ENCODE measurements around the gene HAT1. TPM values are rescaled to one million over a fixed set of nuclear protein-coding genes. Genes with fewer than 3 reads are reported as not detected.

HAT1 gene
- total RNA-seq, 2 donors from 2014 or later = 58.1 to 74.6 TPM

GRCh38 chr2:171999604-172000469 is 77.6 kb downstream of the HAT1 start, which contains the start of gene METAP1D:
Gene METAP1D (plus strand): TSS chr2:171999953. CDS start chr2:171999970, 17 bp downstream.
- peak within 1 kb of the TSS; percentile 86 for H3K9ac ChIP-seq (ENCODE audit: extremely low read depth, low read length, poor library complexity, severe bottlenecking)
- peaks cover 25% of the 10 kb centered on the region for H3K27me3 ChIP-seq (ENCODE audit: control insufficient read depth, insufficient read depth, low read length, poor library complexity, severe bottlenecking)
- H3K4me1 ChIP-seq (ENCODE audit: control insufficient read depth, insufficient read depth, low read length) = no peaks in the 10 kb centered on the region
- H3K27ac Mint-ChIP-seq = peak within 1 kb of the TSS; percentile 96
- no peaks in the 10 kb centered on the region for H3K36me3 ChIP-seq (ENCODE audit: control insufficient read depth, insufficient read depth, low read length)
- H3K9me3 Mint-ChIP-seq = no peaks in the 10 kb centered on the region
- peaks cover 27% of the 10 kb centered on the region for H3K27me3 Mint-ChIP-seq (ENCODE audit: insufficient read depth)
- no peak within 1 kb of the TSS for H3K27ac ChIP-seq (ENCODE audit: low read depth, low read length)
- peaks cover 6% of the 10 kb centered on the region for H3K4me1 Mint-ChIP-seq
- H3K9me3 ChIP-seq (ENCODE audit: control insufficient read depth, low read length) = no peaks in the 10 kb centered on the region
- peak; percentile 98 for DNase-seq
- 1 to 2% methylated on average over 31 to 73 of the region's 73 CpGs for WGBS, 2 experiments (ENCODE audit: insufficient coverage in 1 of 2, insufficient read length in 1 of 2)
- peak within 1 kb of the TSS; percentile 80 for H3K4me3 Mint-ChIP-seq
- TF ChIP-seq CTCF (conservative IDR thresholded peaks at IDR 0.05) = no peak
- no peaks in the 10 kb centered on the region for H3K36me3 Mint-ChIP-seq (ENCODE audit: low read depth)
- peak within 1 kb of the TSS; percentile 95 for H3K4me3 ChIP-seq (ENCODE audit: low read length)

- Mint-ChIP-seq H3K9me3 (no peaks in the 10 kb centered on the region), H3K4me3 (peak overlapping the region; percentile 80), H3K4me1 (peaks cover 6% of the 10 kb centered on the region), H3K27ac (no peak overlapping the region), H3K27me3 (ENCODE audit: insufficient read depth) (peaks cover 27% of the 10 kb centered on the region), H3K36me3 (ENCODE audit: low read depth) (no peaks in the 10 kb centered on the region)
- H3K27me3 ChIP-seq (ENCODE audit: control insufficient read depth, insufficient read depth, low read length, poor library complexity, severe bottlenecking) = peaks cover 25% of the 10 kb centered on the region
- H3K9ac ChIP-seq (ENCODE audit: extremely low read depth, low read length, poor library complexity, severe bottlenecking) = no peak overlapping the region
- 94 to 95% methylated on average over 10 to 13 of the region's 13 CpGs for WGBS, 2 experiments (ENCODE audit: insufficient coverage in 1 of 2, insufficient read length in 1 of 2)
- H3K4me3 ChIP-seq (ENCODE audit: low read length) = peak overlapping the region; percentile 95
- no peak overlapping the region for H3K27ac ChIP-seq (ENCODE audit: low read depth, low read length)
- no peaks in the 10 kb centered on the region for H3K9me3 ChIP-seq (ENCODE audit: control insufficient read depth, low read length)
- no peaks in the 10 kb centered on the region for H3K36me3 ChIP-seq (ENCODE audit: control insufficient read depth, insufficient read depth, low read length)
- TF ChIP-seq CTCF (conservative IDR thresholded peaks at IDR 0.05) = no peak
- H3K4me1 ChIP-seq (ENCODE audit: control insufficient read depth, insufficient read depth, low read length) = no peaks in the 10 kb centered on the region
- no peak for DNase-seq
Measured at GRCh38 chr2:172000696-172001361, 78.6 kb downstream of the HAT1 start.

- Mint-ChIP-seq H3K27ac (no peak overlapping the region), H3K27me3 (ENCODE audit: insufficient read depth) (no peaks in the 10 kb centered on the region), H3K36me3 (ENCODE audit: low read depth) (peaks cover 3% of the 10 kb centered on the region), H3K9me3 (no peaks in the 10 kb centered on the region), H3K4me1 (no peaks in the 10 kb centered on the region), H3K4me3 (no peak overlapping the region)
- no peaks in the 10 kb centered on the region for H3K27me3 ChIP-seq (ENCODE audit: control insufficient read depth, insufficient read depth, low read length, poor library complexity, severe bottlenecking)
- DNase-seq = no peak
- H3K9ac ChIP-seq (ENCODE audit: extremely low read depth, low read length, poor library complexity, severe bottlenecking) = no peak overlapping the region
- no peaks in the 10 kb centered on the region for H3K9me3 ChIP-seq (ENCODE audit: control insufficient read depth, low read length)
- no peak overlapping the region for H3K4me3 ChIP-seq (ENCODE audit: low read length)
- WGBS, 2 experiments (ENCODE audit: insufficient coverage in 1 of 2, insufficient read length in 1 of 2) = 88 to 100% methylated on average over 1 of the region's 1 CpG
- H3K4me1 ChIP-seq (ENCODE audit: control insufficient read depth, insufficient read depth, low read length) = no peaks in the 10 kb centered on the region
- no peak for TF ChIP-seq CTCF (conservative IDR thresholded peaks at IDR 0.05)
- H3K27ac ChIP-seq (ENCODE audit: low read depth, low read length) = no peak overlapping the region
- no peaks in the 10 kb centered on the region for H3K36me3 ChIP-seq (ENCODE audit: control insufficient read depth, insufficient read depth, low read length)
Measured at GRCh38 chr2:172007372-172007771, 85.1 kb downstream of the HAT1 start.

Data from endodermal cell (in vitro differentiated cells).